Esophagus squamous epithelium (tissue), 4 donors: Measurements from ENCODE around the gene BLOC1S3.

Experiments
- CTCF ChIP-seq, 6 experiments: fragments of 450-650 bp in 4 of 6; fragments of 200-600 bp in 2 of 6; sonication (generic) in 2 of 6; IDR thresholded peaks; one replicate each; pipeline ENCODE4 v1.5.1; 2016 to 2019; ENCODE audit warnings: antibody characterized with exemption in 6 of 6, mild to moderate bottlenecking in 4 of 6, moderate library complexity in 4 of 6
- POLR2A ChIP-seq, 4 donors: fragments of 450-650 bp; IDR thresholded peaks; one replicate each; pipeline ENCODE4 v1.6.1; 2017; ENCODE audit warnings: antibody characterized with exemption in 4 of 4, mild to moderate bottlenecking in 4 of 4, moderate library complexity in 3 of 4

- no peak for TF ChIP-seq CTCF (IDR thresholded peaks at IDR 0.05)
- TF ChIP-seq POLR2A (IDR thresholded peaks at IDR 0.05) = no peak
These were observed 49.8 kb upstream of the BLOC1S3 start for GRCh38 chr19:45128806-45129205.
